ENCODE results near the gene ARHGEF16. TPM values are rescaled to one million over a fixed set of nuclear protein-coding genes. Genes with fewer than 3 reads are reported as not detected.
A peak's percentile ranks its signal among the peaks of the same experiment; 100 is the strongest.

Gene ARHGEF16
- total RNA-seq, 1 experiment from 2014 or later: 17.2 TPM

- no peak for DNase-seq (ENCODE audit: low spot score)
- ATAC-seq: no peak
- H3K27me3 Mint-ChIP-seq (ENCODE audit: low read depth): no peaks in the 10 kb centered on the region
- H3K36me3 Mint-ChIP-seq: 0 out of 2 replicates have a peak, but pooled peaks cover 2% of the 10 kb centered on the region
- peaks cover 9% of the 10 kb centered on the region for H3K4me1 Mint-ChIP-seq
- ChIA-PET CTCF (interaction anchor here (0.5 to 6.7 kb wide), 9 partner anchors 9 to 881 kb away, joined by 3 to 41 read pairs (median 5); no protein-coding TSS in a partner anchor), POLR2A (interaction anchor here (1.2 kb wide), 1 partner anchor 9 kb away, joined by 4 read pairs; no protein-coding TSS in a partner anchor)
- no peak for TF ChIP-seq E2F4 (CRISPR knock-in tag; IDR thresholded peaks at IDR 0.05; ENCODE audit: borderline replicate concordance, low read depth)
- peak; percentile 84 for TF ChIP-seq PRDM15 (CRISPR knock-in tag; IDR thresholded peaks at IDR 0.05)
- H3K27ac Mint-ChIP-seq: 0 out of 2 replicates have a peak overlapping the region, but pooled peaks have one; percentile 41
- H3K9me3 Mint-ChIP-seq: no peaks in the 10 kb centered on the region
- no peak overlapping the region for H3K4me3 Mint-ChIP-seq
These were observed 8.0 kb downstream of the ARHGEF16 start for GRCh38 chr1:3462356-3463012.

DNA sequence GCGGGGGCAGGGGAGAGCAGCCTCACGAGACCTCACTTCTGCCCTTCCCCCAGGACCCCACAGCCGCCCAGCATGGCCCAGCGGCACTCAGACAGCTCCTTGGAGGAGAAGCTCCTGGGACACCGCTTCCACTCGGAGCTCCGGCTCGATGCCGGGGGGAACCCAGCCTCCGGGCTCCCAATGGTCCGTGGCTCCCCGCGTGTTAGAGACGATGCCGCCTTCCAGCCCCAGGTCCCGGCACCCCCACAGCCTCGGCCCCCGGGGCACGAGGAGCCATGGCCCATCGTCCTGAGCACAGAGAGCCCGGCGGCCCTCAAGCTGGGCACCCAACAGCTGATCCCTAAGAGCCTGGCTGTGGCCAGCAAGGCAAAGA is 8.5 kb downstream of the ARHGEF16 start:
- ATAC-seq (no peak), DNase-seq (ENCODE audit: low spot score) (no peak)
- Mint-ChIP-seq H3K4me3 (no peak overlapping the region), H3K4me1 (peaks cover 9% of the 10 kb centered on the region), H3K9me3 (no peaks in the 10 kb centered on the region), H3K27me3 (ENCODE audit: low read depth) (no peaks in the 10 kb centered on the region), H3K36me3 (0 out of 2 replicates have a peak, but pooled peaks cover 2% of the 10 kb centered on the region), H3K27ac (no peak overlapping the region)
- ChIA-PET CTCF (interaction anchor here (0.5 to 6.7 kb wide), 9 partner anchors 9 to 881 kb away, joined by 3 to 41 read pairs (median 5); no protein-coding TSS in a partner anchor), POLR2A (interaction anchor here (1.2 kb wide), 1 partner anchor 8 kb away, joined by 4 read pairs; no protein-coding TSS in a partner anchor)
- TF ChIP-seq USF2 (CRISPR knock-in tag; IDR thresholded peaks at IDR 0.05) (no peak), ZNF423 (CRISPR knock-in tag; IDR thresholded peaks at IDR 0.05) (no peak), MAX (CRISPR knock-in tag; IDR thresholded peaks at IDR 0.05) (no peak), E2F1 (CRISPR knock-in tag; IDR thresholded peaks at IDR 0.05) (no peak), CDX4 (CRISPR knock-in tag; IDR thresholded peaks at IDR 0.05; ENCODE audit: borderline replicate concordance) (no peak), NR2C2 (CRISPR knock-in tag; IDR thresholded peaks at IDR 0.05) (no peak), STAT6 (CRISPR knock-in tag; conservative IDR thresholded peaks at IDR 0.05; ENCODE audit: low read depth) (no peak), HMGA2 (CRISPR knock-in tag; IDR thresholded peaks at IDR 0.05) (no peak), FOXJ3 (CRISPR knock-in tag; IDR thresholded peaks at IDR 0.05; ENCODE audit: borderline replicate concordance) (no peak), ZBTB21 (CRISPR knock-in tag; IDR thresholded peaks at IDR 0.05; ENCODE audit: borderline replicate concordance) (no peak), TP53 (CRISPR knock-in tag; IDR thresholded peaks at IDR 0.05) (no peak), ZNF396 (CRISPR knock-in tag; IDR thresholded peaks at IDR 0.05; ENCODE audit: borderline replicate concordance) (no peak), E2F5 (CRISPR knock-in tag; IDR thresholded peaks at IDR 0.05) (no peak), JAZF1 (CRISPR knock-in tag; IDR thresholded peaks at IDR 0.05) (no peak)
- TF ChIP-seq, protein P1, sequence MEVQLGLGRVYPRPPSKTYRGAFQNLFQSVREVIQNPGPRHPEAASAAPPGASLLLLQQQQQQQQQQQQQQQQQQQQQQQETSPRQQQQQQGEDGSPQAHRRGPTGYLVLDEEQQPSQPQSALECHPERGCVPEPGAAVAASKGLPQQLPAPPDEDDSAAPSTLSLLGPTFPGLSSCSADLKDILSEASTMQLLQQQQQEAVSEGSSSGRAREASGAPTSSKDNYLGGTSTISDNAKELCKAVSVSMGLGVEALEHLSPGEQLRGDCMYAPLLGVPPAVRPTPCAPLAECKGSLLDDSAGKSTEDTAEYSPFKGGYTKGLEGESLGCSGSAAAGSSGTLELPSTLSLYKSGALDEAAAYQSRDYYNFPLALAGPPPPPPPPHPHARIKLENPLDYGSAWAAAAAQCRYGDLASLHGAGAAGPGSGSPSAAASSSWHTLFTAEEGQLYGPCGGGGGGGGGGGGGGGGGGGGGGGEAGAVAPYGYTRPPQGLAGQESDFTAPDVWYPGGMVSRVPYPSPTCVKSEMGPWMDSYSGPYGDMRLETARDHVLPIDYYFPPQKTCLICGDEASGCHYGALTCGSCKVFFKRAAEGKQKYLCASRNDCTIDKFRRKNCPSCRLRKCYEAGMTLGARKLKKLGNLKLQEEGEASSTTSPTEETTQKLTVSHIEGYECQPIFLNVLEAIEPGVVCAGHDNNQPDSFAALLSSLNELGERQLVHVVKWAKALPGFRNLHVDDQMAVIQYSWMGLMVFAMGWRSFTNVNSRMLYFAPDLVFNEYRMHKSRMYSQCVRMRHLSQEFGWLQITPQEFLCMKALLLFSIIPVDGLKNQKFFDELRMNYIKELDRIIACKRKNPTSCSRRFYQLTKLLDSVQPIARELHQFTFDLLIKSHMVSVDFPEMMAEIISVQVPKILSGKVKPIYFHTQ (CRISPR knock-in tag; IDR thresholded peaks at IDR 0.05): no peak

Measured in WTC11 (cell line).